Panc1 (cell line): ENCODE data around the gene FBXO31. TPM values are rescaled to one million over a fixed set of nuclear protein-coding genes. Genes with fewer than 3 reads are reported as not detected.
"Not testable (repeated sequence)": the region's sequence is repeated elsewhere in the genome, so short reads cannot be mapped to it uniquely, and the experiment has no call there.

Experiments used
- ATAC-seq: fragments of 200-7000 bp; cut with Tn5 transposase; 2 replicates; pipeline ENCODE4 v1.9.1; 2020; ENCODE audit warnings: mild to moderate bottlenecking, moderate library complexity
- BruUV-seq: library from RNA; stranded (reverse); fragments of 400-500 nt; replicated peaks from 2 replicates; lab custom pipeline; 2021; lab: Mats Ljungman, UMichigan
- CTCF ChIA-PET: fragments of 300-600 bp; sonication (Branson Sonifier 250); formaldehyde crosslinking; loops from one replicate; lab custom pipeline; 2022; ENCODE audit warnings: antibody characterized with exemption; lab: Charles Lee
- POLR2A ChIA-PET: fragments of 300-600 bp; sonication (Branson Sonifier 250); formaldehyde crosslinking; loops from one replicate; lab custom pipeline; 2022; ENCODE audit warnings: antibody characterized with exemption; lab: Charles Lee
- DNase-seq: peaks from one replicate; pipeline ENCODE4 v3.0.0-alpha.2; 2010; ENCODE audit warnings: low read depth, low spot score
- H3K27ac ChIP-seq: 2 replicates; pipeline ENCODE4 v1.5.1; 2011; ENCODE audit warnings: mild to moderate bottlenecking, low read length, inconsistent platforms
- H3K27me3 ChIP-seq: fragments of 200-500 bp; sonication (Bioruptor generic); 2 replicates; pipeline ENCODE4 v1.6.0; 2014; ENCODE audit warnings: low read length, inconsistent platforms; ENCODE audit not compliant: control insufficient read depth, insufficient read depth
- H3K36me3 ChIP-seq: fragments of 200-500 bp; sonication (Bioruptor generic); 2 replicates; pipeline ENCODE4 v1.5.1; 2014; ENCODE audit warnings: inconsistent platforms, mild to moderate bottlenecking, low read length, moderate library complexity; ENCODE audit not compliant: control insufficient read depth, insufficient read depth
- H3K4me1 ChIP-seq: 2 replicates; pipeline ENCODE4 v1.5.1; 2011; ENCODE audit warnings: inconsistent platforms, mild to moderate bottlenecking, low read length, moderate library complexity; ENCODE audit not compliant: control insufficient read depth, insufficient read depth
- H3K4me3 ChIP-seq, 2 experiments: 2 replicates each; pipeline ENCODE4 v1.5.1; 2011 to 2012; ENCODE audit warnings: low read depth in 2 of 2, low read length in 2 of 2, mild to moderate bottlenecking in 2 of 2, inconsistent platforms in 1 of 2, moderate library complexity in 1 of 2
- H3K9me3 ChIP-seq: fragments of 200-500 bp; sonication (Bioruptor generic); 2 replicates; pipeline ENCODE4 v1.5.1; 2014; ENCODE audit warnings: low read depth, mild to moderate bottlenecking, inconsistent platforms, low read length, moderate library complexity; ENCODE audit not compliant: control insufficient read depth, insufficient read depth
- CTCF ChIP-seq: fragments of 450-650 bp; IDR thresholded peaks from 2 replicates; pipeline ENCODE4 v1.5.1; 2017; ENCODE audit warnings: mild to moderate bottlenecking
- POLR2AphosphoS5 ChIP-seq: IDR thresholded peaks from 2 replicates; pipeline ENCODE4 v1.6.1; 2012; ENCODE audit warnings: mild to moderate bottlenecking, low read depth, low read length, moderate library complexity
- SIN3A ChIP-seq: IDR thresholded peaks from 2 replicates; pipeline ENCODE4 v1.6.1; 2012; ENCODE audit warnings: low read depth, mild to moderate bottlenecking, low read length, moderate library complexity, borderline replicate concordance; ENCODE audit not compliant: insufficient read depth
- TCF7L2 ChIP-seq: IDR thresholded peaks from 2 replicates; pipeline ENCODE4 v1.6.1; 2011; ENCODE audit warnings: mild to moderate bottlenecking, low read depth, low read length, inconsistent platforms
- in situ Hi-C: cut with HindIII; loops from 2 replicates; pipeline ENCODE4 v1.10.0; 2016; ENCODE audit warnings: low sequenced_read_pairs, low pct_unique_long_range_greater_than_20kb
- intact Hi-C: fragments of 100-400 bp; cut with micrococcal nuclease; formaldehyde crosslinking; loops from one replicate; pipeline ENCODE4 v1.10.0; 2022; ENCODE audit not compliant: unreplicated experiment
- total RNA-seq: library from RNA; stranded (reverse); gene quantifications from one replicate; pipeline ENCODE4 v1.2.1, GENCODE V29; 2021; ENCODE audit not compliant: unreplicated experiment
- TF ChIP-seq, protein P1 (sequence below), 2 experiments: IDR thresholded peaks; 2 replicates each; pipeline ENCODE4 v1.6.1; 2011 to 2012; ENCODE audit warnings: low read depth in 2 of 2, control low read depth in 1 of 2, low read length in 1 of 2, mild to moderate bottlenecking in 1 of 2, moderate library complexity in 1 of 2; ENCODE audit not compliant: insufficient read depth in 1 of 2

Gene FBXO31
- total RNA-seq, 1 experiment from 2014 or later: 22.4 TPM

GRCh38 chr16:87388818-87389134 is 5.2 kb upstream of the FBXO31 start:
- TF ChIP-seq, protein P1, sequence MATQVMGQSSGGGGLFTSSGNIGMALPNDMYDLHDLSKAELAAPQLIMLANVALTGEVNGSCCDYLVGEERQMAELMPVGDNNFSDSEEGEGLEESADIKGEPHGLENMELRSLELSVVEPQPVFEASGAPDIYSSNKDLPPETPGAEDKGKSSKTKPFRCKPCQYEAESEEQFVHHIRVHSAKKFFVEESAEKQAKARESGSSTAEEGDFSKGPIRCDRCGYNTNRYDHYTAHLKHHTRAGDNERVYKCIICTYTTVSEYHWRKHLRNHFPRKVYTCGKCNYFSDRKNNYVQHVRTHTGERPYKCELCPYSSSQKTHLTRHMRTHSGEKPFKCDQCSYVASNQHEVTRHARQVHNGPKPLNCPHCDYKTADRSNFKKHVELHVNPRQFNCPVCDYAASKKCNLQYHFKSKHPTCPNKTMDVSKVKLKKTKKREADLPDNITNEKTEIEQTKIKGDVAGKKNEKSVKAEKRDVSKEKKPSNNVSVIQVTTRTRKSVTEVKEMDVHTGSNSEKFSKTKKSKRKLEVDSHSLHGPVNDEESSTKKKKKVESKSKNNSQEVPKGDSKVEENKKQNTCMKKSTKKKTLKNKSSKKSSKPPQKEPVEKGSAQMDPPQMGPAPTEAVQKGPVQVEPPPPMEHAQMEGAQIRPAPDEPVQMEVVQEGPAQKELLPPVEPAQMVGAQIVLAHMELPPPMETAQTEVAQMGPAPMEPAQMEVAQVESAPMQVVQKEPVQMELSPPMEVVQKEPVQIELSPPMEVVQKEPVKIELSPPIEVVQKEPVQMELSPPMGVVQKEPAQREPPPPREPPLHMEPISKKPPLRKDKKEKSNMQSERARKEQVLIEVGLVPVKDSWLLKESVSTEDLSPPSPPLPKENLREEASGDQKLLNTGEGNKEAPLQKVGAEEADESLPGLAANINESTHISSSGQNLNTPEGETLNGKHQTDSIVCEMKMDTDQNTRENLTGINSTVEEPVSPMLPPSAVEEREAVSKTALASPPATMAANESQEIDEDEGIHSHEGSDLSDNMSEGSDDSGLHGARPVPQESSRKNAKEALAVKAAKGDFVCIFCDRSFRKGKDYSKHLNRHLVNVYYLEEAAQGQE (IDR thresholded peaks at IDR 0.05; ENCODE audit: insufficient read depth in 1 of 2, low read depth in 2 of 2, low read length in 1 of 2): no peak
- TF ChIP-seq TCF7L2 (no peak), CTCF (no peak), POLR2AphosphoS5 (no peak), SIN3A (no peak)
- peaks cover 23% of the 10 kb centered on the region for H3K4me1 ChIP-seq
- ChIA-PET CTCF (no interaction called here), POLR2A (no interaction called here)
- H3K36me3 ChIP-seq: peaks cover 7% of the 10 kb centered on the region; the same call in 1 of the 2 replicates
- no peaks in the 10 kb centered on the region for H3K9me3 ChIP-seq
- in situ Hi-C loops (no loop called here), intact Hi-C loops (no loop called here)
- ATAC-seq: no peak
- no TSS peak for BruUV-seq
- H3K4me3 ChIP-seq: peak overlapping the region; percentile 18 to 26; a peak in 1 of 4 replicates
- H3K27ac ChIP-seq: peak overlapping the region; percentile 89
- no peak for DNase-seq
- no peaks in the 10 kb centered on the region for H3K27me3 ChIP-seq

DNA sequence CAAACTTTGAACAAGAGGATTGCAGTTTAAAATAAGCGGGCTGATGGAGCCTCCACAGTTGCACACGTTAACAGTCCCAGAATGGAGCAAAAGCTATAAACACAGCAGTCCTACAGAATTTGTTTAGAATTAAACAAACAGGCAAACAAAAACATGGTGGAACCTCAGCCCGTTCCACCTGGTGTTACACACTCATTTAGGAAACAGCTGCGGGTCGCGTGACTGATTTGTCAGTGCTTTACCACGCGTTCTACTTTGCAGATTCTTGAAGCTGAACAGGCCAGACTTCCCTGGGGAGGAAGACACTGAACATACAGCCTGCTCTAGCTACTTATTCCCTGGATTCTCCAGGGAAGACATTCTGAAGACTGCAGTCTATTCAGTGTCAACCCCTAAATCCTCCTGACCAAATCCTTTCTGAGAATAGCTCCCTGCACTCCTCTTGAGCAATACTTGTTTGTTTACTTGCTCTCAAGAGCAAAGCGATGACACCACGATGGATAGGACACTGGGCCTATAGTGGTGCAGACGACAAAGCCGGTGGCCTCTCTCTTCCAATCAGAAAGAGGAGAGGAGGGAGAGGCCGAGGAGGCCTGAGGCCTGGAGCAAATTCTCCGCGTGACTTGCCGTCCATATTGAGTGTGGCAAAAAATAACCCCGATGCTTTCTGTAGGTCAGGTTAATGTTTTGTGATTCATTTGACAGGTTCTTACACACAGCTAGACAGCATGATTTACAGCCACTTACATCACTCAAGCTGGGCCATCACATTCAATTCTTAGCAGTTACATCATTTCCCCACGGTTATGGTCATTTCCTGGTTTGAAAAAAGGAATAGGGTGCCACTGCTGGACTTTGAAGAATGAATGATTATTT is 4.6 kb upstream of the FBXO31 start:
- POLR2A ChIA-PET: no interaction called here
- peak; percentile 74 for ATAC-seq
- TF ChIP-seq SIN3A (no peak), TCF7L2 (peak; percentile 57), POLR2AphosphoS5 (peak; percentile 68; the same call in 1 of the 2 replicates), CTCF (no peak)
- TF ChIP-seq, protein P1 (IDR thresholded peaks at IDR 0.05; ENCODE audit: insufficient read depth in 1 of 2, low read depth in 2 of 2, low read length in 1 of 2): no peak
- Histone ChIP-seq H3K27ac (peak overlapping the region; percentile 89), H3K4me1 (peaks cover 22% of the 10 kb centered on the region), H3K4me3 (peak overlapping the region; percentile 18 to 33; a peak in 3 of 4 replicates), H3K36me3 (peaks cover 9% of the 10 kb centered on the region; the same call in 1 of the 2 replicates), H3K27me3 (no peaks in the 10 kb centered on the region), H3K9me3 (no peaks in the 10 kb centered on the region)
- intact Hi-C loops: no loop called here
- CTCF ChIA-PET: no interaction called here
- no TSS peak for BruUV-seq
- DNase-seq: peak; percentile 99
- in situ Hi-C loops: no loop called here

- H3K27me3 ChIP-seq, DNase-seq, CTCF ChIA-PET, H3K9me3 ChIP-seq, POLR2A ChIA-PET, ATAC-seq, H3K36me3 ChIP-seq, intact Hi-C loops, in situ Hi-C loops, BruUV-seq: not testable (repeated sequence)
- H3K4me3 ChIP-seq: peak overlapping the region; percentile 60 to 70
- H3K27ac ChIP-seq: peak overlapping the region; percentile 80
- peaks cover 31% of the 10 kb centered on the region for H3K4me1 ChIP-seq
These were observed 1.2 kb upstream of the FBXO31 start for GRCh38 chr16:87384875-87385167.
